Pancreas (tissue), 10 donors: ENCODE results near the gene N4BP2L2. TPM values are rescaled to one million over a fixed set of nuclear protein-coding genes. Genes with fewer than 3 reads are reported as not detected.
A peak's percentile ranks its signal among the peaks of the same experiment; 100 is the strongest.

Experiments used
- ATAC-seq, 4 donors: fragments of 200-7000 bp; cut with Tn5 transposase; one replicate each; pipeline versions ENCODE4 v1.8.0 to v1.9.1; 2020; ENCODE audit warnings: mild to moderate bottlenecking in 4 of 4, moderate library complexity in 4 of 4
- DNase-seq, 6 donors: peaks; one replicate each; pipeline ENCODE4 v3.0.0-alpha.2; 2020
- FAIRE-seq: peaks from 2 replicates; lab custom pipeline; 2012; peaks lifted over from hg19 to GRCh38; lab: Jason Lieb, UNC
- H3K27ac ChIP-seq, 4 donors: fragments of 200-600 bp; sonication (generic); 1 replicate in 3 of 4; 2 replicates in 1 of 4; pipeline versions ENCODE4 v1.5.0 to v1.8.0; 2020
- H3K27me3 ChIP-seq, 4 donors: fragments of 200-600 bp; one replicate each; pipeline ENCODE4 v1.8.0; 2021
- H3K36me3 ChIP-seq, 3 donors: fragments of 200-600 bp; sonication (generic) in 1 of 3; one replicate each; pipeline versions ENCODE4 v1.5.0 to v1.8.0; 2020 to 2021
- H3K4me1 ChIP-seq, 3 donors: fragments of 200-600 bp; one replicate each; pipeline ENCODE4 v1.8.0; 2021
- H3K4me3 ChIP-seq, 4 donors: fragments of 200-600 bp; sonication (generic) in 2 of 4; one replicate each; pipeline versions ENCODE4 v1.5.0 to v1.8.0; 2020 to 2021
- H3K9me3 ChIP-seq, 4 donors: fragments of 200-600 bp; one replicate each; pipeline ENCODE4 v1.8.0; 2021
- CTCF ChIP-seq, 4 donors: fragments of 200-600 bp; sonication (generic) in 3 of 4; IDR thresholded peaks; one replicate each; pipeline versions ENCODE4 v1.5.0 to v1.8.0; 2021; ENCODE audit warnings: antibody characterized with exemption in 4 of 4
- WGBS, 2 donors: extraction: QIAGEN DNeasy Blood & Tissue Kit; methylation state at CpG; one replicate each; pipeline ENCODE4 v1.1.7; 2013; 5-methylcytosine and 5-hydroxymethylcytosine counted together
- intact Hi-C, 3 donors: fragments of 100-400 bp; cut with DNase I; formaldehyde crosslinking; loops; one replicate each; pipeline versions ENCODE4 v1.11.1 to v1.14.2; 2022
- polyA plus RNA-seq, 2 donors: library from polyadenylated mRNA; stranded (reverse); fragments of 200-250 nt; gene quantifications; one replicate each; pipeline ENCODE4 v1.2.3, GENCODE V29; 2013
- total RNA-seq, 6 donors: library from RNA; stranded (reverse); fragmentation: NEBNext Ultra II Directional in 4 of 6; extraction: Animal tissue kit (Norgen Biotek cat#: 25700) in 4 of 6; gene quantifications; one replicate each; pipeline versions ENCODE4 v1.2.1 to v1.2.4, GENCODE V29; 2021 to 2023
- donor health status: healthy with polysubstance abuse.
- donor health status: DM: no; HTN: no; CAD: no; lungs with moderate emphysema.
- donor health status: DM: no; HTN: no; CAD: no.
- donor health status: control.
- donor health status: control.
- donor health status: Bipolar disorder and iron deficiency.
- donor health status: DM: yes; HTN: yes; CAD: no.
- donor health status: DM: no; HTN: no; CAD: no.
- donor health status: DM: no; HTN: no; CAD: no.
- donor health status: DM: yes; HTN: yes; CAD: no.

The N4BP2L2 gene
- total and polyA plus RNA-seq, 8 donors, result 31.5 to 79.9 (median 50.3) TPM

- WGBS, 2 donors, result 71 to 72% methylated on average over 10 of the region's 10 CpGs
- FAIRE-seq (no peak), DNase-seq (no peak), ATAC-seq (no peak)
- Histone ChIP-seq H3K36me3 (no peaks in the 10 kb centered on the region), H3K9me3 (no peaks in the 10 kb centered on the region), H3K27me3 (no peaks in the 10 kb centered on the region), H3K27ac (no peak overlapping the region), H3K4me1 (no peaks in the 10 kb centered on the region), H3K4me3 (no peak overlapping the region)
- intact Hi-C loops, result no loop called here
- no peak for TF ChIP-seq CTCF (IDR thresholded peaks at IDR 0.05)
Observed at GRCh38 chr13:32474999-32475792, 63.4 kb downstream of the N4BP2L2 start.

- Histone ChIP-seq H3K36me3 (no peaks in the 10 kb centered on the region), H3K27ac (no peak overlapping the region), H3K9me3 (no peaks in the 10 kb centered on the region), H3K4me1 (no peaks in the 10 kb centered on the region), H3K27me3 (no peaks in the 10 kb centered on the region), H3K4me3 (no peak overlapping the region)
- intact Hi-C loops, result no loop called here
- FAIRE-seq, result no peak
- TF ChIP-seq CTCF (IDR thresholded peaks at IDR 0.05), result no peak
- no peak for DNase-seq
- 79 to 87% methylated on average over 1 of the region's 1 CpG for WGBS, 2 donors
- ATAC-seq, result no peak
Observed at GRCh38 chr13:32473650-32474049, 64.9 kb downstream of the N4BP2L2 start.

- intact Hi-C loops, result no loop called here
- Histone ChIP-seq H3K9me3 (no peaks in the 10 kb centered on the region), H3K4me3 (no peak overlapping the region), H3K36me3 (no peaks in the 10 kb centered on the region), H3K27me3 (no peaks in the 10 kb centered on the region), H3K4me1 (no peaks in the 10 kb centered on the region), H3K27ac (peak overlapping the region in 1 of 4 donors; percentile 4)
- ATAC-seq (peak in 1 of 4 donors; percentile 50), DNase-seq (no peak), FAIRE-seq (no peak)
- TF ChIP-seq CTCF (IDR thresholded peaks at IDR 0.05), result no peak
- 65 to 66% methylated on average over 3 of the region's 3 CpGs for WGBS, 2 donors
Observed at GRCh38 chr13:32472194-32472621, 66.4 kb downstream of the N4BP2L2 start.

- no peaks in the 10 kb centered on the region for H3K4me1 ChIP-seq
- no peak overlapping the region for H3K4me3 ChIP-seq
- intact Hi-C loops, result no loop called here
- no peak overlapping the region for H3K27ac ChIP-seq
- 75 to 80% methylated on average over 12 of the region's 12 CpGs for WGBS, 2 donors
- no peaks in the 10 kb centered on the region for H3K9me3 ChIP-seq
- TF ChIP-seq CTCF (IDR thresholded peaks at IDR 0.05), result no peak
- DNase-seq (no peak), ATAC-seq (peak in 1 of 4 donors; percentile 47), FAIRE-seq (no peak)
- no peaks in the 10 kb centered on the region for H3K36me3 ChIP-seq
- H3K27me3 ChIP-seq, result no peaks in the 10 kb centered on the region
Observed at GRCh38 chr13:32471187-32471922, 67.2 kb downstream of the N4BP2L2 start.
